HCT116 (cell line): ENCODE measurements around the gene MYH10. TPM values are rescaled to one million over a fixed set of nuclear protein-coding genes. Genes with fewer than 3 reads are reported as not detected.

Source experiments
- ATAC-seq: fragments of 200-7000 bp; cut with Tn5 transposase; 2 replicates; pipeline ENCODE4 v1.9.1; 2020; ENCODE audit warnings: mild to moderate bottlenecking, moderate library complexity
- BruUV-seq: library from RNA; stranded (reverse); fragments of 400-500 nt; replicated peaks from 2 replicates; lab custom pipeline; 2021; lab: Mats Ljungman, UMichigan
- CTCF ChIA-PET: fragments of 300-600 bp; sonication (Branson Sonifier 250); formaldehyde crosslinking; loops from one replicate; lab custom pipeline; 2021; ENCODE audit warnings: antibody characterized with exemption; lab: Charles Lee
- POLR2A ChIA-PET: fragments of 300-600, 350-600 bp; sonication (Branson Sonifier 250); formaldehyde crosslinking; loops from one replicate; lab custom pipeline; 2021; ENCODE audit warnings: antibody characterized with exemption; lab: Charles Lee
- RAD21 ChIA-PET, 2 experiments: fragments of 300-600 bp; sonication (Branson Sonifier 250); formaldehyde crosslinking; loops; one replicate each; lab custom pipeline; 2023; ENCODE audit warnings: low total read pairs in 2 of 2; ENCODE audit not compliant: uncharacterized antibody in 2 of 2, unreplicated experiment in 2 of 2, low non-redundant PET in 1 of 2; lab: Charles Lee
- DNase-seq: peaks from one replicate; pipeline ENCODE4 v3.0.0-alpha.2; 2010; ENCODE audit warnings: low read depth, low spot score
- H2AFZ ChIP-seq: fragments of 200-600 bp; shearing (Covaris generic), sonication (generic); 2 replicates; pipeline ENCODE4 v1.6.1; 2017; ENCODE audit warnings: low read depth, mixed run types, mixed read lengths, antibody characterized with exemption, low read length; ENCODE audit not compliant: poor library complexity, severe bottlenecking
- H3K27ac ChIP-seq: 2 replicates; pipeline ENCODE4 v1.5.1; 2012; ENCODE audit warnings: low read depth, low read length
- H3K27me3 ChIP-seq: fragments of 200-600 bp; sonication (generic); 2 replicates; pipeline ENCODE4 v1.6.1; 2016; ENCODE audit warnings: mixed run types, low read length, mixed read lengths; ENCODE audit not compliant: insufficient read depth
- H3K36me3 ChIP-seq, 2 experiments: fragments of 200-500 bp in 1 of 2; fragments of 200-600 bp in 1 of 2; sonication (Bioruptor generic) in 1 of 2; sonication (generic) in 1 of 2; 2 replicates each; pipeline versions ENCODE4 v1.5.1 to v1.6.1; 2014 to 2016; ENCODE audit warnings: low read length in 2 of 2, inconsistent platforms in 1 of 2, mixed read lengths in 1 of 2, mixed run types in 1 of 2; ENCODE audit not compliant: insufficient read depth in 2 of 2, control insufficient read depth in 1 of 2
- H3K4me1 ChIP-seq, 2 experiments: fragments of 200-600 bp in 1 of 2; sonication (generic) in 1 of 2; 2 replicates each; pipeline versions ENCODE4 v1.5.1 to v1.6.1; 2012 to 2017; ENCODE audit warnings: low read length in 2 of 2, inconsistent platforms in 1 of 2, mild to moderate bottlenecking in 1 of 2, mixed read lengths in 1 of 2, mixed run types in 1 of 2, moderate library complexity in 1 of 2; ENCODE audit not compliant: insufficient read depth in 2 of 2, control insufficient read depth in 1 of 2
- H3K4me2 ChIP-seq: fragments of 200-600 bp; sonication (generic); 2 replicates; pipeline ENCODE4 v1.6.1; 2017; ENCODE audit warnings: mixed run types, low read length, mixed read lengths
- H3K4me3 ChIP-seq, 2 experiments: fragments of 200-600 bp in 1 of 2; sonication (generic) in 1 of 2; replicated peaks in 1 of 2; 2 replicates each; pipeline ENCODE4 v1.5.1; 2011 to 2016; ENCODE audit warnings: low read length in 2 of 2, control low read depth in 1 of 2, low read depth in 1 of 2, mild to moderate bottlenecking in 1 of 2, mixed read lengths in 1 of 2, mixed run types in 1 of 2
- H3K79me2 ChIP-seq: fragments of 200-600 bp; sonication (generic); 2 replicates; pipeline ENCODE4 v1.6.1; 2017; ENCODE audit warnings: mild to moderate bottlenecking, mixed run types, low read length, moderate library complexity, mixed read lengths; ENCODE audit not compliant: insufficient read depth
- H3K9ac ChIP-seq: fragments of 200-600 bp; sonication (generic); 2 replicates; pipeline ENCODE4 v1.6.1; 2016; ENCODE audit warnings: low read length, mixed read lengths
- H3K9me2 ChIP-seq: fragments of 200-600 bp; sonication (generic), shearing (Covaris generic); 2 replicates; pipeline ENCODE4 v1.6.1; 2017; ENCODE audit warnings: mixed run types, mild to moderate bottlenecking, moderate library complexity; ENCODE audit not compliant: insufficient read depth
- H3K9me3 ChIP-seq, 2 experiments: fragments of 200-500 bp in 1 of 2; fragments of 200-600 bp in 1 of 2; sonication (Bioruptor generic) in 1 of 2; sonication (generic) in 1 of 2; 2 replicates each; pipeline ENCODE4 v1.6.1; 2014 to 2017; ENCODE audit warnings: low read length in 2 of 2, mixed read lengths in 2 of 2, inconsistent platforms in 1 of 2, low read depth in 1 of 2, mild to moderate bottlenecking in 1 of 2, mixed run types in 1 of 2, moderate library complexity in 1 of 2; ENCODE audit not compliant: control insufficient read depth in 1 of 2, insufficient read depth in 1 of 2
- H4K20me1 ChIP-seq: fragments of 200-600 bp; sonication (generic), shearing (Covaris generic); 2 replicates; pipeline ENCODE4 v1.6.1; 2017; ENCODE audit warnings: mixed run types, mild to moderate bottlenecking, moderate library complexity; ENCODE audit not compliant: insufficient read depth
- CEBPB ChIP-seq: IDR thresholded peaks from 2 replicates; pipeline ENCODE4 v1.6.1; 2012; ENCODE audit warnings: low read depth
- ELF1 ChIP-seq: IDR thresholded peaks from 2 replicates; pipeline ENCODE4 v1.6.1; 2012; ENCODE audit warnings: low read depth, borderline replicate concordance
- EZH2 ChIP-seq: fragments of 200-600 bp; sonication (generic); IDR thresholded peaks from 2 replicates; pipeline ENCODE4 v1.6.1; 2017; ENCODE audit warnings: antibody characterized with exemption, mixed run types
- EZH2phosphoT487 ChIP-seq: fragments of 200-600 bp; IDR thresholded peaks from 2 replicates; pipeline ENCODE4 v1.6.1; 2018; ENCODE audit warnings: antibody characterized with exemption, borderline replicate concordance
- FOSL1 ChIP-seq: IDR thresholded peaks from 2 replicates; pipeline ENCODE4 v1.6.1; 2012; ENCODE audit warnings: low read depth
- JUND ChIP-seq: IDR thresholded peaks from 2 replicates; pipeline ENCODE4 v1.6.1; 2012
- POLR2A ChIP-seq: IDR thresholded peaks from 2 replicates; pipeline ENCODE4 v1.7.0; 2011; ENCODE audit warnings: borderline replicate concordance; ENCODE audit not compliant: insufficient read depth, insufficient read length; ENCODE audit errors: extremely low read depth
- POLR2AphosphoS5 ChIP-seq: IDR thresholded peaks from 2 replicates; pipeline ENCODE4 v1.6.1; 2011; ENCODE audit warnings: mild to moderate bottlenecking, low read depth, low read length, moderate library complexity
- RAD21 ChIP-seq: IDR thresholded peaks from 2 replicates; pipeline ENCODE4 v1.6.1; 2012; ENCODE audit warnings: low read depth, mild to moderate bottlenecking
- SIN3A ChIP-seq: IDR thresholded peaks from 2 replicates; pipeline ENCODE4 v1.6.1; 2012; ENCODE audit warnings: low read depth
- SP1 ChIP-seq: IDR thresholded peaks from 2 replicates; pipeline ENCODE4 v1.6.1; 2012; ENCODE audit warnings: low read depth
- SRF ChIP-seq: IDR thresholded peaks from 2 replicates; pipeline ENCODE4 v1.6.1; 2012; ENCODE audit warnings: low read depth
- TCF7L2 ChIP-seq: IDR thresholded peaks from 2 replicates; pipeline ENCODE4 v1.7.0; 2011; ENCODE audit warnings: borderline replicate concordance, inconsistent platforms; ENCODE audit not compliant: insufficient read depth, insufficient read length; ENCODE audit errors: extremely low read depth
- YY1 ChIP-seq: IDR thresholded peaks from 2 replicates; pipeline ENCODE4 v1.6.1; 2011; ENCODE audit warnings: low read length, low read depth, moderate library complexity, mild to moderate bottlenecking; ENCODE audit not compliant: insufficient replicate concordance; ENCODE audit errors: extremely low read depth
- ZFX ChIP-seq: fragments of 450-650 bp; IDR thresholded peaks from 2 replicates; pipeline ENCODE4 v1.6.1; 2017
- ZNF274 ChIP-seq: fragments of 200-500 bp; sonication (Bioruptor generic); IDR thresholded peaks from 2 replicates; pipeline ENCODE4 v1.6.1; 2014; ENCODE audit warnings: mild to moderate bottlenecking, low read depth, low read length, inconsistent platforms
- intact Hi-C: fragments of 100-400 bp; cut with micrococcal nuclease; formaldehyde crosslinking; loops from 2 replicates; pipeline ENCODE4 v1.10.0; 2022
- total RNA-seq: library from RNA; stranded (reverse); gene quantifications from one replicate; pipeline ENCODE4 v1.2.1, GENCODE V29; 2021; ENCODE audit not compliant: unreplicated experiment
- TF ChIP-seq, protein P1 (sequence below): IDR thresholded peaks from 2 replicates; pipeline ENCODE4 v1.6.1; 2012
- TF ChIP-seq, protein P2 (sequence below): IDR thresholded peaks from 2 replicates; pipeline ENCODE4 v1.6.1; 2012

MYH10 gene
- total RNA-seq, 1 experiment from 2014 or later, result 39.2 TPM

DNA sequence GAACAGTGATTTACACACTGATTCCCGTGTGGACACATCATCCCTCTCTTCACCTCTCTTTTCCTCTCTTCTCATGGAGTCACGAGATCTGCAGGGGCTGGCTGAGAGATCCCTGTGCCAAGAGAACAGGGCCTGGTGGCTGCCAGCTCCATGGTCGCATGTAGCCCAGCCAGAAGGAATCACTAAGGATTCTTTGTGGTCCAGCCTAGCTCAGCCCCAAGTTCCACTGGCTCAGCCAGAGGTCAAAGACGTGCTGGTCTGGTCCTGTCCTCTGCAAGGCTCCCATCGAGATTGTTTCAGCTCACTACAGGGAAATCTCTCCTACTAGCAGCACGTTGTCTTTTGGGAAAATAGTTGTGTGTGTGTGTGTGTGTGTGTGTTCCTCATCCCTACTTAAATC is 128.4 kb downstream of the MYH10 start:
- DNase-seq (no peak), ATAC-seq (no peak)
- Histone ChIP-seq H3K4me2 (no peak overlapping the region), H3K79me2 (no peaks in the 10 kb centered on the region), H3K27ac (no peak overlapping the region), H3K9me3 (no peaks in the 10 kb centered on the region), H2AFZ (no peak overlapping the region), H3K4me1 (no peaks in the 10 kb centered on the region), H4K20me1 (no peaks in the 10 kb centered on the region), H3K27me3 (no peaks in the 10 kb centered on the region), H3K9ac (no peak overlapping the region), H3K9me2 (no peaks in the 10 kb centered on the region), H3K36me3 (peaks cover 10 to 15% of the 10 kb centered on the region in 2 experiments; a peak in 3 of 4 replicates), H3K4me3 (no peak overlapping the region)
- ChIA-PET POLR2A (no interaction called here), RAD21 (no interaction called here), CTCF (no interaction called here)
- intact Hi-C loops, result no loop called here
- no TSS peak for BruUV-seq
- TF ChIP-seq, protein P1, sequence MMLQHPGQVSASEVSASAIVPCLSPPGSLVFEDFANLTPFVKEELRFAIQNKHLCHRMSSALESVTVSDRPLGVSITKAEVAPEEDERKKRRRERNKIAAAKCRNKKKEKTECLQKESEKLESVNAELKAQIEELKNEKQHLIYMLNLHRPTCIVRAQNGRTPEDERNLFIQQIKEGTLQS, result no peak
- TF ChIP-seq POLR2AphosphoS5 (no peak), ZNF274 (no peak), ELF1 (no peak), YY1 (no peak), JUND (no peak), SIN3A (no peak), EZH2phosphoT487 (no peak), FOSL1 (no peak), POLR2A (no peak), ZFX (no peak), SRF (no peak), RAD21 (no peak)

DNA sequence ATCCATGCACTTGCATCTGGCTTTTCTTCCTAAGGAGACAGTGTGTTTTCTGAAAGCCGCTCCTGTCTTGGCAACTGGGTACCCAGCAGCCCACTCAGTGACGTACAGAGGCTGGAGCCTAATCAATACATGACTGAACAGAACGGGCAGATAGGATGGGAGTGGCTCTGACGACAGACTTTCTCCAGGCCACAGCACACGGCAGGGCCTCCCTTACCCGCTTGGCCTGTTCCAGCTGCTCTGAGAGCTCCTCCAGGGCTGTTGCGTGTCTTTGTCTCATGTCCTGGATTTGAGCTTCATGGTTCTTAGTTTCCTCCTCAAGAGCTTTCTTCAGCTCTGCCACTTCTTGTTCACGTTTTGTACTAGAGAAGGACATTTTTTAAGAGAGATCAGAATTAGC is 129.9 kb downstream of the MYH10 start:
- H4K20me1 ChIP-seq, result no peaks in the 10 kb centered on the region
- H3K36me3 ChIP-seq, result peaks cover 10% of the 10 kb centered on the region in 2 experiments; a peak in 3 of 4 replicates
- H3K9ac ChIP-seq, result no peak overlapping the region
- intact Hi-C loops, result no loop called here
- no peaks in the 10 kb centered on the region for H3K27me3 ChIP-seq
- no peaks in the 10 kb centered on the region for H3K9me2 ChIP-seq
- no peak overlapping the region for H3K4me3 ChIP-seq
- ChIA-PET CTCF (no interaction called here), RAD21 (no interaction called here), POLR2A (no interaction called here)
- no peaks in the 10 kb centered on the region for H3K9me3 ChIP-seq
- no TSS peak for BruUV-seq
- no peak for ATAC-seq
- no peak overlapping the region for H3K4me2 ChIP-seq
- H3K27ac ChIP-seq, result no peak overlapping the region
- H3K79me2 ChIP-seq, result no peaks in the 10 kb centered on the region
- TF ChIP-seq, protein P1, result no peak
- TF ChIP-seq TCF7L2 (no peak), FOSL1 (no peak), JUND (no peak), POLR2A (no peak), CEBPB (no peak), YY1 (no peak), SP1 (no peak), EZH2phosphoT487 (no peak), EZH2 (no peak), ELF1 (no peak)
- TF ChIP-seq, protein P2, sequence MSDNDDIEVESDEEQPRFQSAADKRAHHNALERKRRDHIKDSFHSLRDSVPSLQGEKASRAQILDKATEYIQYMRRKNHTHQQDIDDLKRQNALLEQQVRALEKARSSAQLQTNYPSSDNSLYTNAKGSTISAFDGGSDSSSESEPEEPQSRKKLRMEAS, result no peak
- no peaks in the 10 kb centered on the region for H3K4me1 ChIP-seq
- no peak for DNase-seq
- H2AFZ ChIP-seq, result no peak overlapping the region
